ENCODE measurements around the gene DGCR2. TPM values are rescaled to one million over a fixed set of nuclear protein-coding genes. Genes with fewer than 3 reads are reported as not detected.

The DGCR2 gene
- total and polyA plus RNA-seq, 2 of the 8 experiments (the other 6 are each of a cell fraction or from before 2014, with no cell fraction given), result 42.3 to 62.2 TPM

GRCh38 chr22:19136915-19137314 is 14.7 kb upstream of the DGCR2 start:
- H3K4ac ChIP-seq (replicated peaks; ENCODE audit: insufficient read length, low read depth, low read length), result no peak overlapping the region
- H3K79me1 ChIP-seq (ENCODE audit: low read depth, low read length), result no peaks in the 10 kb centered on the region
- H4K8ac ChIP-seq (ENCODE audit: extremely low read depth, insufficient read depth, low read length), result no peak overlapping the region
- CTCF ChIA-PET (ENCODE audit: partially characterized antibody), result interaction anchor here (1.2 kb wide), 1 partner anchor 11 kb away, joined by 3 read pairs; no protein-coding TSS in a partner anchor
- no peaks in the 10 kb centered on the region for H3K23me2 ChIP-seq (ENCODE audit: low read depth, low read length)
- FAIRE-seq (no peak), DNase-seq (ENCODE audit: low read depth in 1 of 2, low spot score in 2 of 2) (no peak)
- no peak overlapping the region for H3K56ac ChIP-seq (replicated peaks; ENCODE audit: insufficient read length, low read depth, low read length)
- H3K23ac ChIP-seq (ENCODE audit: insufficient read length), result no peak overlapping the region
- H3K4me2 ChIP-seq (ENCODE audit: insufficient read depth in 1 of 2, low read depth in 2 of 2, low read length in 2 of 2), result no peak overlapping the region
- H2BK5ac ChIP-seq (ENCODE audit: low read depth, low read length), result no peak overlapping the region
- no peak overlapping the region for H2BK12ac ChIP-seq (ENCODE audit: low read depth, low read length)
- H2AFZ ChIP-seq (ENCODE audit: low read length), result no peak overlapping the region
- H3K9ac ChIP-seq (replicated peaks in 1 of 4; ENCODE audit: extremely low read depth in 1 of 4, low read depth in 3 of 4, low read length in 3 of 4), result no peak overlapping the region
- no peak overlapping the region for H2AK5ac ChIP-seq (ENCODE audit: low read depth, low read length)
- no peak overlapping the region for H2BK120ac ChIP-seq (replicated peaks; ENCODE audit: low read depth, low read length)
- no peak overlapping the region for H3K4me3 ChIP-seq (ENCODE audit: extremely low read depth in 1 of 4, insufficient read depth in 2 of 4, low read depth in 3 of 4, low read length in 4 of 4)
- H3K79me2 ChIP-seq (ENCODE audit: control insufficient read depth in 1 of 2, insufficient read depth in 2 of 2, low read length in 2 of 2), result no peaks in the 10 kb centered on the region
- 91% methylated on average over 10 of the region's 10 CpGs; no CpG with 5 or more reads in 1 of the 2 experiments for whole genome bisulfite sequencing, 2 experiments (ENCODE audit: extremely low coverage in 1 of 2, insufficient coverage in 1 of 2, insufficient read length in 1 of 2, insufficient replicate concordance in 2 of 2, low coverage in 1 of 2, low lambda C conversion rate in 2 of 2, missing lambda C conversion rate in 1 of 2)
- no peak overlapping the region for H4K91ac ChIP-seq (replicated peaks; ENCODE audit: insufficient read length, low read length)
- no peaks in the 10 kb centered on the region for H3K9me3 ChIP-seq (ENCODE audit: insufficient read depth in 2 of 2, low read depth in 1 of 2, low read length in 1 of 2)
- POLR2A ChIA-PET (ENCODE audit: partially characterized antibody), result interaction anchor here (1.1 kb wide), 1 partner anchor 14 kb away, joined by 5 read pairs; the partner anchor contains the start of gene DGCR2
- H3K14ac ChIP-seq (ENCODE audit: insufficient read length), result no peak overlapping the region
- peaks cover 6 to 38% (median 29%) of the 10 kb centered on the region in 4 experiments; a peak in 6 of 8 replicates for H3K36me3 ChIP-seq (ENCODE audit: control insufficient read depth in 2 of 4, insufficient read depth in 4 of 4, low read length in 3 of 4)
- H4K20me1 ChIP-seq (replicated peaks in 1 of 2; ENCODE audit: control insufficient read depth in 1 of 2, insufficient read depth in 2 of 2, low read length in 2 of 2), result peaks cover 2 to 6% of the 10 kb centered on the region in 2 experiments
- no peak overlapping the region for H3K27ac ChIP-seq (ENCODE audit: low read depth, low read length)
- no peak overlapping the region for H3K18ac ChIP-seq (ENCODE audit: extremely low read depth, low read length)
- no peak overlapping the region for H2BK15ac ChIP-seq (ENCODE audit: low read length)
- no peak overlapping the region for H2BK20ac ChIP-seq (ENCODE audit: low read length)
- H3K27me3 ChIP-seq (replicated peaks in 1 of 4; ENCODE audit: control insufficient read depth in 3 of 4, extremely low read depth in 1 of 4, insufficient read depth in 3 of 4, low read length in 3 of 4), result no peaks in the 10 kb centered on the region
- TF ChIP-seq BCL11A (IDR thresholded peaks at IDR 0.05; ENCODE audit: low read depth in 2 of 2, low read length in 2 of 2) (no peak), RBBP5 (IDR thresholded peaks at IDR 0.05; ENCODE audit: borderline replicate concordance, low read depth, low read length) (no peak), CREB1 (IDR thresholded peaks at IDR 0.05) (no peak), SP4 (IDR thresholded peaks at IDR 0.05; ENCODE audit: low read length) (no peak), TAF7 (optimal IDR thresholded peaks at IDR 0.05; ENCODE audit: borderline replicate concordance, low read depth, low read length) (no peak), ASH2L (IDR thresholded peaks at IDR 0.05; ENCODE audit: low read length) (no peak), E2F6 (IDR thresholded peaks at IDR 0.05) (no peak), GTF2F1 (IDR thresholded peaks at IDR 0.05; ENCODE audit: borderline replicate concordance, low read depth, low read length) (no peak), POU5F1 (IDR thresholded peaks at IDR 0.05; ENCODE audit: low read depth, low read length) (no peak), HDAC6 (IDR thresholded peaks at IDR 0.05; ENCODE audit: low read depth, low read length) (no peak), SP1 (IDR thresholded peaks at IDR 0.05; ENCODE audit: low read depth, low read length) (no peak), SAP30 (IDR thresholded peaks at IDR 0.05; ENCODE audit: insufficient read depth, insufficient replicate concordance, low read length) (no peak), CTBP2 (IDR thresholded peaks at IDR 0.05; ENCODE audit: borderline replicate concordance, insufficient read depth, insufficient read length, low read length) (no peak)
- no peak overlapping the region for H4K5ac ChIP-seq (ENCODE audit: insufficient read length, low read depth, low read length)
- no peaks in the 10 kb centered on the region for H3K4me1 ChIP-seq (replicated peaks in 1 of 4; ENCODE audit: control insufficient read depth in 3 of 4, insufficient read depth in 4 of 4, low read length in 3 of 4)

All from H1 (cell line).